HG03103 (cell line): ENCODE results near the gene GYPE.
"Not testable (repeated sequence)": the region's sequence is repeated elsewhere in the genome, so short reads cannot be mapped to it uniquely, and the experiment has no call there.

Experiments
- ATAC-seq: cut with Tn5 transposase; IDR thresholded peaks from one replicate; pipeline ENCODE4 v1.9.1; 2021; ENCODE audit warnings: low read depth; ENCODE audit not compliant: unreplicated experiment

Gene GYPE

GRCh38 chr4:143870523-143871268 is 34.7 kb downstream of the GYPE start:
- not testable (repeated sequence) for ATAC-seq

- ATAC-seq: not testable (repeated sequence)
These were observed 35.4 kb downstream of the GYPE start for GRCh38 chr4:143869925-143870324.

GRCh38 chr4:143862716-143863115 is 42.6 kb downstream of the GYPE start:
- not testable (repeated sequence) for ATAC-seq

GRCh38 chr4:143858456-143858855 is 46.9 kb downstream of the GYPE start:
- ATAC-seq: no peak

GRCh38 chr4:143857391-143858336 is 47.7 kb downstream of the GYPE start:
- ATAC-seq: not testable (repeated sequence)

GRCh38 chr4:143856017-143856557 is 49.3 kb downstream of the GYPE start:
- ATAC-seq: not testable (repeated sequence)

- not testable (repeated sequence) for ATAC-seq
These were observed 50.7 kb downstream of the GYPE start for GRCh38 chr4:143854645-143855044.

GRCh38 chr4:143849296-143849695 is 56.1 kb downstream of the GYPE start:
- ATAC-seq: not testable (repeated sequence)

GRCh38 chr4:143843506-143843832 is 61.9 kb downstream of the GYPE start:
- ATAC-seq: not testable (repeated sequence)

- not testable (repeated sequence) for ATAC-seq
These were observed 62.5 kb downstream of the GYPE start for GRCh38 chr4:143842624-143843505.

- not testable (repeated sequence) for ATAC-seq
These were observed 65.9 kb downstream of the GYPE start for GRCh38 chr4:143839413-143839812.

GRCh38 chr4:143834196-143834595 is 71.2 kb downstream of the GYPE start:
- ATAC-seq: not testable (repeated sequence)

- ATAC-seq: not testable (repeated sequence)
These were observed 71.7 kb downstream of the GYPE start for GRCh38 chr4:143833676-143834075.

GRCh38 chr4:143830576-143830975 is 74.8 kb downstream of the GYPE start:
- not testable (repeated sequence) for ATAC-seq

GRCh38 chr4:143829239-143829620 is 76.1 kb downstream of the GYPE start:
- not testable (repeated sequence) for ATAC-seq
